ENCODE results near the gene USP31.

Gene USP31

GRCh38 chr16:23125277-23125676 is 24.0 kb downstream of the USP31 start:
- no peak for DNase-seq (ENCODE audit: extremely low spot score)
- ChIA-PET POLR2A (no interaction called here), CTCF (interaction anchor here (0.8 to 1.3 kb wide), 3 partner anchors 9 to 488 kb away, joined by 3 to 4 read pairs (median 4); no protein-coding TSS in a partner anchor)
- no peak for TF ChIP-seq CTCF (IDR thresholded peaks at IDR 0.05; ENCODE audit: control extremely low read depth, extremely low read depth, low read depth, missing control alignments)

- CTCF ChIA-PET = interaction anchor here (0.8 kb wide), 1 partner anchor 489 kb away, joined by 3 read pairs; no protein-coding TSS in a partner anchor
- no peak for TF ChIP-seq CTCF (IDR thresholded peaks at IDR 0.05; ENCODE audit: control extremely low read depth, extremely low read depth, low read depth, missing control alignments)
- POLR2A ChIA-PET = no interaction called here
- DNase-seq (ENCODE audit: extremely low spot score) = no peak
Observed at GRCh38 chr16:23124315-23124714, 24.9 kb downstream of the USP31 start.

- POLR2A ChIA-PET = no interaction called here
- CTCF ChIA-PET = interaction anchor here (1.1 to 1.5 kb wide), 2 partner anchors 18 to 314 kb away, joined by 3 to 4 read pairs; no protein-coding TSS in a partner anchor
Observed at GRCh38 chr16:23122144-23122543, 27.1 kb downstream of the USP31 start.

GRCh38 chr16:23121024-23121423 is 28.2 kb downstream of the USP31 start:
- TF ChIP-seq CTCF (IDR thresholded peaks at IDR 0.05; ENCODE audit: control extremely low read depth, extremely low read depth, low read depth, missing control alignments) = no peak
- POLR2A ChIA-PET = no interaction called here
- DNase-seq (ENCODE audit: extremely low spot score) = no peak

More at GRCh38 chr16:23122144-23122543, 27.1 kb downstream of the USP31 start:
- DNase-seq (ENCODE audit: extremely low spot score) = no peak
- TF ChIP-seq CTCF (IDR thresholded peaks at IDR 0.05; ENCODE audit: control extremely low read depth, extremely low read depth, low read depth, missing control alignments) = no peak

GRCh38 chr16:23120562-23120961 is 28.7 kb downstream of the USP31 start:
- DNase-seq (ENCODE audit: extremely low spot score) = no peak
- ChIA-PET POLR2A (no interaction called here), CTCF (no interaction called here)
- no peak for TF ChIP-seq CTCF (IDR thresholded peaks at IDR 0.05; ENCODE audit: control extremely low read depth, extremely low read depth, low read depth, missing control alignments)

More at GRCh38 chr16:23121024-23121423, 28.2 kb downstream of the USP31 start:
- CTCF ChIA-PET = no interaction called here

GRCh38 chr16:23119570-23119969 is 29.7 kb downstream of the USP31 start:
- ChIA-PET CTCF (no interaction called here), POLR2A (no interaction called here)
- DNase-seq (ENCODE audit: extremely low spot score) = no peak
- no peak for TF ChIP-seq CTCF (IDR thresholded peaks at IDR 0.05; ENCODE audit: control extremely low read depth, extremely low read depth, low read depth, missing control alignments)
